GM12878 (cell line): ENCODE measurements around the gene IRF2BP1.

Source experiments
- CREB1 ChIP-seq: IDR thresholded peaks from 2 replicates; pipeline ENCODE4 v1.6.1; 2012; ENCODE audit warnings: low read depth, mild to moderate bottlenecking, inconsistent platforms
- CREM ChIP-seq: IDR thresholded peaks from 2 replicates; pipeline ENCODE4 v1.6.1; 2014; ENCODE audit warnings: antibody characterized with exemption, low read depth
- IRF4 ChIP-seq: IDR thresholded peaks from 2 replicates; pipeline ENCODE4 v1.6.1; 2011; ENCODE audit warnings: low read depth, low read length
- MXI1 ChIP-seq: fragments of 150-350 bp; IDR thresholded peaks from 2 replicates; pipeline ENCODE4 v1.6.1; 2011; ENCODE audit warnings: low read depth, mild to moderate bottlenecking, inconsistent platforms, low read length, improper control_type of control experiment
- POLR2A ChIP-seq: IDR thresholded peaks from 2 replicates; pipeline ENCODE4 v1.6.1; 2011; ENCODE audit warnings: low read depth, mild to moderate bottlenecking, low read length
- RFX5 ChIP-seq: IDR thresholded peaks from 2 replicates; pipeline ENCODE4 v1.6.1; 2011; ENCODE audit warnings: low read depth, low read length, improper control_type of control experiment
- TAF1 ChIP-seq: IDR thresholded peaks from 2 replicates; pipeline ENCODE4 v1.6.1; 2011; ENCODE audit warnings: mild to moderate bottlenecking, low read depth, low read length, borderline replicate concordance
- TF ChIP-seq, protein P1 (sequence below), 3 experiments: IDR thresholded peaks in 2 of 3; conservative IDR thresholded peaks in 1 of 3; 2 replicates each; pipeline ENCODE4 v1.5.1; 2011; ENCODE audit warnings: low read depth in 3 of 3, low read length in 3 of 3, mild to moderate bottlenecking in 3 of 3, control low read depth in 2 of 3, moderate library complexity in 2 of 3, inconsistent platforms in 1 of 3, mixed read lengths in 1 of 3; ENCODE audit not compliant: control insufficient read depth in 2 of 3, insufficient read depth in 1 of 3; ENCODE audit errors: extremely low read depth in 1 of 3

DNA sequence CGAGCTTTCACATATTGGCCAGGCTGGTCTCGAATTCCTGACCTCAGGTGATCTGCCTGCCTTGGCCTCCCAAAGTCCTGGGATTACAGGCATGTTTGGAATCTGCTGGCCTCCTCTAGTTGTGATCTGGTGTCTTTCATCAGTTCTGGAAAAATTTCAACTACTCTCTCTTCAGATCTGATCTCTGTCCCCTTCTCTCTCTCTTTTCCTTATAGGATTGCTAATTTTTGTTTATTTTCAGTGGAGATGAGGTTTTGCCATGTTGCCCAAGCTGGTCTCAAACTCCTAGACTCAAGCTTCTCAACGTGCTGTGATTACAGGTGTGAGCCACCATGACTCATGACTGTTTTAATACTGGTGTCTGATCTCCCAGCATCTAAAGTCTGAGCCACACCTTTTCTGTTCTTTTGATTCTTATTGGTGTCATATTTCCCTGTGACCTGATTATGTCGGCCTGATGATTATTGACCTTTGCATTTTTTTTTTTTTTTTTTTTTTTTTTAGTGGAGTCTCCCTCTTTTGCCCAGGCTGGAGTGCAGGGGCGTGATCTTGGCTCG, 39.0 kb upstream of the IRF2BP1 start:
- no peak for TF ChIP-seq MXI1
- TF ChIP-seq, protein P1, sequence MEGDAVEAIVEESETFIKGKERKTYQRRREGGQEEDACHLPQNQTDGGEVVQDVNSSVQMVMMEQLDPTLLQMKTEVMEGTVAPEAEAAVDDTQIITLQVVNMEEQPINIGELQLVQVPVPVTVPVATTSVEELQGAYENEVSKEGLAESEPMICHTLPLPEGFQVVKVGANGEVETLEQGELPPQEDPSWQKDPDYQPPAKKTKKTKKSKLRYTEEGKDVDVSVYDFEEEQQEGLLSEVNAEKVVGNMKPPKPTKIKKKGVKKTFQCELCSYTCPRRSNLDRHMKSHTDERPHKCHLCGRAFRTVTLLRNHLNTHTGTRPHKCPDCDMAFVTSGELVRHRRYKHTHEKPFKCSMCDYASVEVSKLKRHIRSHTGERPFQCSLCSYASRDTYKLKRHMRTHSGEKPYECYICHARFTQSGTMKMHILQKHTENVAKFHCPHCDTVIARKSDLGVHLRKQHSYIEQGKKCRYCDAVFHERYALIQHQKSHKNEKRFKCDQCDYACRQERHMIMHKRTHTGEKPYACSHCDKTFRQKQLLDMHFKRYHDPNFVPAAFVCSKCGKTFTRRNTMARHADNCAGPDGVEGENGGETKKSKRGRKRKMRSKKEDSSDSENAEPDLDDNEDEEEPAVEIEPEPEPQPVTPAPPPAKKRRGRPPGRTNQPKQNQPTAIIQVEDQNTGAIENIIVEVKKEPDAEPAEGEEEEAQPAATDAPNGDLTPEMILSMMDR (IDR thresholded peaks at IDR 0.05 in 2 of 3, conservative IDR thresholded peaks at IDR 0.05 in 1 of 3; ENCODE audit: control insufficient read depth in 2 of 3, extremely low read depth in 1 of 3, insufficient read depth in 1 of 3, low read depth in 3 of 3, low read length in 3 of 3): no peak
- TF ChIP-seq IRF4: no peak
- TF ChIP-seq CREB1: no peak
- no peak for TF ChIP-seq RFX5
- TF ChIP-seq CREM: no peak
- no peak for TF ChIP-seq TAF1
- no peak for TF ChIP-seq POLR2A
